WTC11 (cell line): Measurements from ENCODE around the gene SLC9A7. TPM values are rescaled to one million over a fixed set of nuclear protein-coding genes. Genes with fewer than 3 reads are reported as not detected.

Experiments
- ATAC-seq: fragments of 200-7000 bp; cut with Tn5 transposase; 2 replicates; pipeline ENCODE4 v1.10.0; 2021; ENCODE audit warnings: mild to moderate bottlenecking, moderate library complexity
- CTCF ChIA-PET: fragments of 300-600 bp; sonication (Branson Sonifier 250); formaldehyde crosslinking; loops from one replicate; lab custom pipeline; 2021; ENCODE audit warnings: antibody characterized with exemption; lab: Charles Lee
- POLR2A ChIA-PET: fragments of 350-600 bp; sonication (Branson Sonifier 250); formaldehyde crosslinking; loops from one replicate; lab custom pipeline; 2021; ENCODE audit warnings: antibody characterized with exemption; lab: Charles Lee
- DNase-seq: peaks from one replicate; pipeline ENCODE4 v3.0.0; 2021; ENCODE audit warnings: low spot score
- H3K27ac Mint-ChIP-seq: 2 replicates; pipeline ENCODE4 v1.8.0; 2021; ENCODE audit warnings: mixed read lengths
- H3K27me3 Mint-ChIP-seq: 2 replicates; pipeline ENCODE4 v1.8.0; 2021; ENCODE audit warnings: low read depth, mild to moderate bottlenecking, moderate library complexity, mixed read lengths
- H3K36me3 Mint-ChIP-seq: 2 replicates; pipeline ENCODE4 v1.8.0; 2021; ENCODE audit warnings: mixed read lengths
- H3K4me1 Mint-ChIP-seq: 2 replicates; pipeline ENCODE4 v1.8.0; 2022; ENCODE audit warnings: mixed read lengths
- H3K4me3 Mint-ChIP-seq: 2 replicates; pipeline ENCODE4 v1.8.0; 2021; ENCODE audit warnings: mild to moderate bottlenecking, moderate library complexity, mixed read lengths
- H3K9me3 Mint-ChIP-seq: 2 replicates; pipeline ENCODE4 v1.8.0; 2021; ENCODE audit warnings: mixed read lengths
- AFF4 ChIP-seq: sonication (generic); formaldehyde crosslinking; IDR thresholded peaks from 2 replicates; pipeline ENCODE4 v1.8.1; 2023; ENCODE audit warnings: mild to moderate bottlenecking, missing genetic modification reagents, borderline replicate concordance
- ATF1 ChIP-seq: sonication (generic); formaldehyde crosslinking; IDR thresholded peaks from 2 replicates; pipeline ENCODE4 v1.8.1; 2023; ENCODE audit warnings: mild to moderate bottlenecking, moderate library complexity, missing genetic modification reagents
- EMX1 ChIP-seq: fragments of 250-450 bp; sonication (Bioruptor Pico); IDR thresholded peaks from 2 replicates; pipeline ENCODE4 v1.8.0; 2021; ENCODE audit warnings: mild to moderate bottlenecking
- GABPB1 ChIP-seq: sonication (generic); formaldehyde crosslinking; IDR thresholded peaks from 2 replicates; pipeline ENCODE4 v1.8.1; 2023; ENCODE audit warnings: mild to moderate bottlenecking, missing genetic modification reagents
- GTF2I ChIP-seq: fragments of 250-450 bp; sonication (Bioruptor Pico); conservative IDR thresholded peaks from 2 replicates; pipeline ENCODE4 v1.4.0; 2021; ENCODE audit warnings: mild to moderate bottlenecking
- NFYB ChIP-seq: sonication (generic); formaldehyde crosslinking; conservative IDR thresholded peaks from 2 replicates; pipeline ENCODE4 v1.8.0; 2022; ENCODE audit warnings: low read depth, missing genetic modification reagents
- NR3C1 ChIP-seq: sonication (generic); formaldehyde crosslinking; conservative IDR thresholded peaks from 2 replicates; pipeline ENCODE4 v1.8.1; 2023; ENCODE audit warnings: low read depth, mild to moderate bottlenecking, missing genetic modification reagents
- OVOL2 ChIP-seq: fragments of 250-450 bp; sonication (Bioruptor Pico); IDR thresholded peaks from 2 replicates; pipeline ENCODE4 v1.9.0; 2021; ENCODE audit warnings: mild to moderate bottlenecking, borderline replicate concordance
- PREB ChIP-seq: sonication (generic); formaldehyde crosslinking; IDR thresholded peaks from 2 replicates; pipeline ENCODE4 v1.8.1; 2022; ENCODE audit warnings: mild to moderate bottlenecking, missing genetic modification reagents, moderate library complexity, borderline replicate concordance
- SMAD4 ChIP-seq: sonication (generic); formaldehyde crosslinking; IDR thresholded peaks from 2 replicates; pipeline ENCODE4 v1.8.0; 2022; ENCODE audit warnings: mild to moderate bottlenecking, missing genetic modification reagents
- SP1 ChIP-seq: sonication (generic); formaldehyde crosslinking; conservative IDR thresholded peaks from 2 replicates; pipeline ENCODE4 v1.8.1; 2022; ENCODE audit warnings: missing genetic modification reagents
- TEAD1 ChIP-seq: sonication (generic); formaldehyde crosslinking; IDR thresholded peaks from 2 replicates; pipeline ENCODE4 v1.8.0; 2022; ENCODE audit warnings: mild to moderate bottlenecking, missing genetic modification reagents
- TEAD4 ChIP-seq: sonication (generic); formaldehyde crosslinking; IDR thresholded peaks from 2 replicates; pipeline ENCODE4 v1.8.0; 2022; ENCODE audit warnings: mild to moderate bottlenecking, missing genetic modification reagents
- ZBTB21 ChIP-seq: sonication (generic); formaldehyde crosslinking; IDR thresholded peaks from 2 replicates; pipeline ENCODE4 v1.8.1; 2023; ENCODE audit warnings: mild to moderate bottlenecking, missing genetic modification reagents, borderline replicate concordance
- ZBTB43 ChIP-seq: sonication (generic); formaldehyde crosslinking; IDR thresholded peaks from 2 replicates; pipeline ENCODE4 v1.8.1; 2023; ENCODE audit warnings: mild to moderate bottlenecking, missing genetic modification reagents
- ZNF138 ChIP-seq: sonication (generic); formaldehyde crosslinking; conservative IDR thresholded peaks from 2 replicates; pipeline ENCODE4 v1.8.1; 2022; ENCODE audit warnings: mild to moderate bottlenecking, moderate library complexity, missing genetic modification reagents
- total RNA-seq: library from RNA; stranded (reverse); gene quantifications from 3 replicates; pipeline ENCODE4 v1.2.3, GENCODE V29; 2021
- TF ChIP-seq, protein P1 (sequence below): fragments of 250-450 bp; sonication (Bioruptor Pico); IDR thresholded peaks from 2 replicates; pipeline ENCODE4 v1.9.0; 2021; ENCODE audit warnings: moderate library complexity, mild to moderate bottlenecking, inconsistent platforms, borderline replicate concordance
- TF ChIP-seq, protein P2 (sequence below): sonication (generic); formaldehyde crosslinking; IDR thresholded peaks from 2 replicates; pipeline ENCODE4 v1.8.0; 2022; ENCODE audit warnings: mild to moderate bottlenecking, missing genetic modification reagents

Gene SLC9A7
- total RNA-seq, 1 experiment from 2014 or later = 18.0 TPM

DNA sequence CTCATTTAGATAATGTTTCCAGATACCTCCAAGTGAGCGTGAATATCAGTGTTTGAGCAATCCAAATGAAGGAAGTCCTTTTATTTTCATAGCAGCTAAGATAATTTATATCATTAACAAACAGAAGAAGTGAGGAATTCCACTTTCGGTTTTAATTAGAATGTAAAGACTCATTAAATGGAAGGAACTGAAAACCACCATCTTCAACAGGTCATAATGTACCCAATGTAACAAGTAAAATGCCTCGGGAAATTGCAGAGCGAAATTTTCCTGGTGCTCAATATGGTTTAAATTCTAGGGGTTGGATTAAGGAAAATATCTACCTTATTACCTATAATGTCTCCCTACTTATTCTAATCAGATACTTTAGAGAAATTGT, 33.9 kb upstream of the SLC9A7 start:
- no peak for DNase-seq
- TF ChIP-seq, protein P1, sequence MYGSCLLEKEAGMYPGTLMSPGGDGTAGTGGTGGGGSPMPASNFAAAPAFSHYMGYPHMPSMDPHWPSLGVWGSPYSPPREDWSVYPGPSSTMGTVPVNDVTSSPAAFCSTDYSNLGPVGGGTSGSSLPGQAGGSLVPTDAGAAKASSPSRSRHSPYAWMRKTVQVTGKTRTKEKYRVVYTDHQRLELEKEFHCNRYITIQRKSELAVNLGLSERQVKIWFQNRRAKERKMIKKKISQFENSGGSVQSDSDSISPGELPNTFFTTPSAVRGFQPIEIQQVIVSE (CRISPR knock-in tag) = no peak
- no peak for TF ChIP-seq ATF1 (CRISPR knock-in tag)
- TF ChIP-seq ZBTB43 = no peak
- TF ChIP-seq ZBTB21 (CRISPR knock-in tag) = no peak
- TF ChIP-seq TEAD4 = no peak
- TF ChIP-seq SP1 = no peak
- no peak for TF ChIP-seq OVOL2
- no peak for TF ChIP-seq AFF4 (CRISPR knock-in tag)
- TF ChIP-seq TEAD1 (CRISPR knock-in tag) = no peak
- TF ChIP-seq, protein P2, sequence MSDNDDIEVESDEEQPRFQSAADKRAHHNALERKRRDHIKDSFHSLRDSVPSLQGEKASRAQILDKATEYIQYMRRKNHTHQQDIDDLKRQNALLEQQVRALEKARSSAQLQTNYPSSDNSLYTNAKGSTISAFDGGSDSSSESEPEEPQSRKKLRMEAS (CRISPR knock-in tag) = no peak
- TF ChIP-seq NR3C1 (CRISPR knock-in tag) = no peak
- no peak for TF ChIP-seq PREB (CRISPR knock-in tag)
- no peak for TF ChIP-seq ZNF138
- TF ChIP-seq SMAD4 (CRISPR knock-in tag) = no peak
- TF ChIP-seq EMX1 (CRISPR knock-in tag) = no peak
- Mint-ChIP-seq H3K9me3 (no peaks in the 10 kb centered on the region), H3K36me3 (no peaks in the 10 kb centered on the region), H3K4me3 (no peak overlapping the region), H3K27me3 (no peaks in the 10 kb centered on the region; the same call in 1 of the 2 replicates), H3K4me1 (peaks cover 21% of the 10 kb centered on the region), H3K27ac (no peak overlapping the region)
- ChIA-PET CTCF (interaction anchor here (1.9 kb wide), 1 partner anchor 33 kb away, joined by 4 read pairs; no protein-coding TSS in a partner anchor), POLR2A (no interaction called here)
- ATAC-seq = no peak

GRCh38 chrX:46791927-46792809, 33.2 kb upstream of the SLC9A7 start:
- no peaks in the 10 kb centered on the region; the same call in 1 of the 2 replicates for H3K27me3 Mint-ChIP-seq
- peak; percentile 16 for DNase-seq
- H3K4me1 Mint-ChIP-seq = peaks cover 21% of the 10 kb centered on the region
- CTCF ChIA-PET = interaction anchor here (1.0 to 1.9 kb wide), 2 partner anchors 32 to 120 kb away, joined by 4 read pairs; partner anchors contain the start of gene JADE3
- no peaks in the 10 kb centered on the region for H3K36me3 Mint-ChIP-seq
- no peak overlapping the region for H3K4me3 Mint-ChIP-seq
- ATAC-seq = peak; percentile 59
- H3K9me3 Mint-ChIP-seq = no peaks in the 10 kb centered on the region
- TF ChIP-seq NFYB = no peak
- no peak for TF ChIP-seq AFF4 (CRISPR knock-in tag)
- no peak for TF ChIP-seq GABPB1 (CRISPR knock-in tag)
- no peak for TF ChIP-seq NR3C1 (CRISPR knock-in tag)
- TF ChIP-seq GTF2I (CRISPR knock-in tag) = no peak
- TF ChIP-seq, all 79 proteins: peak for 0
- no peak overlapping the region for H3K27ac Mint-ChIP-seq
- POLR2A ChIA-PET = no interaction called here
